Activated naive CD4-positive, alpha-beta T cell treated with anti-CD3 and anti-CD28 coated beads for 36 hours (primary cell): ENCODE data around the gene SLC25A52. TPM values are rescaled to one million over a fixed set of nuclear protein-coding genes. Genes with fewer than 3 reads are reported as not detected.
"Not testable (repeated sequence)": the region's sequence is repeated elsewhere in the genome, so short reads cannot be mapped to it uniquely, and the experiment has no call there.

Experiments
- CTCF ChIA-PET: fragments of 350-600 bp; sonication (Branson Sonifier 250); formaldehyde crosslinking; loops from one replicate; lab custom pipeline; 2021; ENCODE audit warnings: antibody characterized with exemption; lab: Charles Lee
- DNase-seq: peaks from one replicate; pipeline ENCODE4 v3.0.0-alpha.2; 2020
- H3K27ac Mint-ChIP-seq: one replicate; pipeline ENCODE4 v1.8.0; 2021; ENCODE audit warnings: mild to moderate bottlenecking, mixed read lengths
- H3K27me3 Mint-ChIP-seq: one replicate; pipeline ENCODE4 v1.8.0; 2021; ENCODE audit warnings: low read depth, mixed read lengths
- H3K36me3 Mint-ChIP-seq: one replicate; pipeline ENCODE4 v1.8.0; 2021; ENCODE audit warnings: low read depth, mixed read lengths
- H3K4me1 Mint-ChIP-seq: one replicate; pipeline ENCODE4 v1.8.0; 2021; ENCODE audit warnings: low read depth, mixed read lengths
- H3K4me3 Mint-ChIP-seq: one replicate; pipeline ENCODE4 v1.8.0; 2021; ENCODE audit warnings: mild to moderate bottlenecking, moderate library complexity, mixed read lengths
- H3K9me3 Mint-ChIP-seq: one replicate; pipeline ENCODE4 v1.8.0; 2021; ENCODE audit warnings: mixed read lengths
- intact Hi-C: fragments of 100-400 bp; cut with micrococcal nuclease; formaldehyde crosslinking; loops from one replicate; pipeline ENCODE4 v1.15.1; 2023
- total RNA-seq, 2 experiments: library from RNA; stranded (reverse); gene quantifications; one replicate each; pipeline ENCODE4 v1.2.3, GENCODE V29; 2021

The SLC25A52 gene
- total RNA-seq, 2 experiments from 2014 or later, result not detected

- no peak overlapping the region for H3K27ac Mint-ChIP-seq
- no peak overlapping the region for H3K4me3 Mint-ChIP-seq
- H3K9me3 Mint-ChIP-seq, result peaks cover 18% of the 10 kb centered on the region
- CTCF ChIA-PET, result interaction anchor here (0.7 kb wide), 1 partner anchor 212 kb away, joined by 3 read pairs; no protein-coding TSS in a partner anchor
- H3K36me3 Mint-ChIP-seq, result peaks cover 4% of the 10 kb centered on the region
- DNase-seq, result no peak
- H3K4me1 Mint-ChIP-seq, result no peaks in the 10 kb centered on the region
- no peaks in the 10 kb centered on the region for H3K27me3 Mint-ChIP-seq
- intact Hi-C loops, result no loop called here
These were observed 14.3 kb upstream of the SLC25A52 start for GRCh38 chr18:31774962-31775361.

- CTCF ChIA-PET, result no interaction called here
- H3K4me3 Mint-ChIP-seq, result no peak overlapping the region
- no peak overlapping the region for H3K27ac Mint-ChIP-seq
- peaks cover 12% of the 10 kb centered on the region for H3K9me3 Mint-ChIP-seq
- peaks cover 4% of the 10 kb centered on the region for H3K36me3 Mint-ChIP-seq
- intact Hi-C loops, result no loop called here
- H3K27me3 Mint-ChIP-seq, result no peaks in the 10 kb centered on the region
- no peak for DNase-seq
- H3K4me1 Mint-ChIP-seq, result no peaks in the 10 kb centered on the region
These were observed 13.8 kb upstream of the SLC25A52 start for GRCh38 chr18:31774477-31774785.

- CTCF ChIA-PET, result no interaction called here
- no peak for DNase-seq
- intact Hi-C loops, result no loop called here
- Mint-ChIP-seq H3K36me3 (peaks cover 4% of the 10 kb centered on the region), H3K9me3 (peaks cover 10% of the 10 kb centered on the region), H3K27ac (no peak overlapping the region), H3K27me3 (no peaks in the 10 kb centered on the region), H3K4me1 (no peaks in the 10 kb centered on the region), H3K4me3 (no peak overlapping the region)
These were observed 13.2 kb upstream of the SLC25A52 start for GRCh38 chr18:31773774-31774476.

GRCh38 chr18:31772699-31773098 is 12.0 kb upstream of the SLC25A52 start:
- no peaks in the 10 kb centered on the region for H3K4me1 Mint-ChIP-seq
- H3K27ac Mint-ChIP-seq, result no peak overlapping the region
- CTCF ChIA-PET, result no interaction called here

GRCh38 chr18:31750273-31750672 is 10.4 kb downstream of the SLC25A52 start:
- Mint-ChIP-seq H3K27me3 (no peaks in the 10 kb centered on the region), H3K4me3 (no peak overlapping the region), H3K9me3 (no peaks in the 10 kb centered on the region), H3K4me1 (no peaks in the 10 kb centered on the region), H3K27ac (no peak overlapping the region), H3K36me3 (no peaks in the 10 kb centered on the region)
- intact Hi-C loops, result no loop called here
- DNase-seq, result no peak
- CTCF ChIA-PET, result interaction anchor here (0.6 kb wide), 1 partner anchor 156 kb away, joined by 5 read pairs; no protein-coding TSS in a partner anchor

More at GRCh38 chr18:31772699-31773098, 12.0 kb upstream of the SLC25A52 start:
- DNase-seq, result no peak
- no peaks in the 10 kb centered on the region for H3K36me3 Mint-ChIP-seq
- H3K27me3 Mint-ChIP-seq, result no peaks in the 10 kb centered on the region
- H3K9me3 Mint-ChIP-seq, result peaks cover under 1% of the 10 kb centered on the region
- intact Hi-C loops, result no loop called here
- no peak overlapping the region for H3K4me3 Mint-ChIP-seq

- H3K4me1 Mint-ChIP-seq, result no peaks in the 10 kb centered on the region
These were observed 14.3 kb downstream of the SLC25A52 start for GRCh38 chr18:31746396-31746795.

GRCh38 chr18:31744321-31745067 is 16.2 kb downstream of the SLC25A52 start:
- intact Hi-C loops, result loop anchor here (5.0 kb wide), 1 partner anchor 728 kb away; the partner anchor contains the start of gene GAREM1
- no peak overlapping the region for H3K27ac Mint-ChIP-seq
- CTCF ChIA-PET, result interaction anchor here (0.6 kb wide), 1 partner anchor 663 kb away, joined by 4 read pairs; no protein-coding TSS in a partner anchor
- no peak overlapping the region for H3K4me3 Mint-ChIP-seq
- H3K4me1 Mint-ChIP-seq, result no peaks in the 10 kb centered on the region
- H3K27me3 Mint-ChIP-seq, result no peaks in the 10 kb centered on the region
- H3K9me3 Mint-ChIP-seq, result no peaks in the 10 kb centered on the region
- no peaks in the 10 kb centered on the region for H3K36me3 Mint-ChIP-seq
- no peak for DNase-seq

More at GRCh38 chr18:31746396-31746795, 14.3 kb downstream of the SLC25A52 start:
- CTCF ChIA-PET, result interaction anchor here (0.7 to 1.6 kb wide), 2 partner anchors 22 to 41 kb away, joined by 3 read pairs; no protein-coding TSS in a partner anchor
- no peak for DNase-seq
- no peak overlapping the region for H3K4me3 Mint-ChIP-seq
- intact Hi-C loops, result no loop called here
- no peaks in the 10 kb centered on the region for H3K9me3 Mint-ChIP-seq
- no peak overlapping the region for H3K27ac Mint-ChIP-seq
- no peaks in the 10 kb centered on the region for H3K36me3 Mint-ChIP-seq
- H3K27me3 Mint-ChIP-seq, result no peaks in the 10 kb centered on the region

- CTCF ChIA-PET, result interaction anchor here (0.6 to 0.7 kb wide), 2 partner anchors 187 to 664 kb away, joined by 3 to 4 read pairs; no protein-coding TSS in a partner anchor
- H3K27me3 Mint-ChIP-seq, H3K9me3 Mint-ChIP-seq, H3K36me3 Mint-ChIP-seq, DNase-seq, H3K4me1 Mint-ChIP-seq, H3K4me3 Mint-ChIP-seq, H3K27ac Mint-ChIP-seq: not testable (repeated sequence)
- intact Hi-C loops, result loop anchor here (5.0 kb wide), 1 partner anchor 729 kb away; the partner anchor contains the start of gene GAREM1
These were observed 17.1 kb downstream of the SLC25A52 start for GRCh38 chr18:31743600-31743999.

GRCh38 chr18:31741097-31741735 is 19.5 kb downstream of the SLC25A52 start:
- CTCF ChIA-PET, result interaction anchor here (0.6 to 1.3 kb wide), 12 partner anchors 11 to 241 kb away, joined by 3 to 6 read pairs (median 3); partner anchors contain the start of gene SLC25A52
- no peaks in the 10 kb centered on the region for H3K4me1 Mint-ChIP-seq
- H3K4me3 Mint-ChIP-seq, result no peak overlapping the region
- peaks cover 7% of the 10 kb centered on the region for H3K9me3 Mint-ChIP-seq
- H3K27me3 Mint-ChIP-seq, result no peaks in the 10 kb centered on the region
- H3K36me3 Mint-ChIP-seq, result no peaks in the 10 kb centered on the region
- peak; percentile 78 for DNase-seq
- no peak overlapping the region for H3K27ac Mint-ChIP-seq
- intact Hi-C loops, result loop anchor here (1.0 to 5.0 kb wide), 7 partner anchors 78 to 811 kb away; partner anchors contain the start of gene GAREM1

GRCh38 chr18:31740180-31740579 is 20.5 kb downstream of the SLC25A52 start:
- Mint-ChIP-seq H3K36me3 (no peaks in the 10 kb centered on the region), H3K4me3 (no peak overlapping the region), H3K4me1 (no peaks in the 10 kb centered on the region), H3K9me3 (peaks cover 7% of the 10 kb centered on the region), H3K27ac (no peak overlapping the region), H3K27me3 (no peaks in the 10 kb centered on the region)
- CTCF ChIA-PET, result no interaction called here
- intact Hi-C loops, result loop anchor here (5.0 kb wide), 1 partner anchor 732 kb away; the partner anchor contains the start of gene GAREM1
- no peak for DNase-seq

- no peaks in the 10 kb centered on the region for H3K36me3 Mint-ChIP-seq
- no peak overlapping the region for H3K4me3 Mint-ChIP-seq
- H3K4me1 Mint-ChIP-seq, result no peaks in the 10 kb centered on the region
- H3K27ac Mint-ChIP-seq, result no peak overlapping the region
- H3K9me3 Mint-ChIP-seq, result peaks cover 7% of the 10 kb centered on the region
- intact Hi-C loops, result loop anchor here (5.0 kb wide), 1 partner anchor 733 kb away; the partner anchor contains the start of gene GAREM1
- DNase-seq, result no peak
- H3K27me3 Mint-ChIP-seq, result no peaks in the 10 kb centered on the region
- CTCF ChIA-PET, result interaction anchor here (0.6 kb wide), 1 partner anchor 145 kb away, joined by 4 read pairs; no protein-coding TSS in a partner anchor
These were observed 21.0 kb downstream of the SLC25A52 start for GRCh38 chr18:31739651-31740050.
